GM19463 (cell line): Measurements from ENCODE around the gene PPIE.
"Not testable (repeated sequence)": the region's sequence is repeated elsewhere in the genome, so short reads cannot be mapped to it uniquely, and the experiment has no call there.

Source experiments
- ATAC-seq: cut with Tn5 transposase; IDR thresholded peaks from one replicate; pipeline ENCODE4 v1.9.1; 2021; ENCODE audit warnings: mild to moderate bottlenecking, moderate library complexity; ENCODE audit not compliant: unreplicated experiment

The PPIE gene

GRCh38 chr1:39776886-39777285, 38.2 kb downstream of the PPIE start:
- ATAC-seq: no peak

DNA sequence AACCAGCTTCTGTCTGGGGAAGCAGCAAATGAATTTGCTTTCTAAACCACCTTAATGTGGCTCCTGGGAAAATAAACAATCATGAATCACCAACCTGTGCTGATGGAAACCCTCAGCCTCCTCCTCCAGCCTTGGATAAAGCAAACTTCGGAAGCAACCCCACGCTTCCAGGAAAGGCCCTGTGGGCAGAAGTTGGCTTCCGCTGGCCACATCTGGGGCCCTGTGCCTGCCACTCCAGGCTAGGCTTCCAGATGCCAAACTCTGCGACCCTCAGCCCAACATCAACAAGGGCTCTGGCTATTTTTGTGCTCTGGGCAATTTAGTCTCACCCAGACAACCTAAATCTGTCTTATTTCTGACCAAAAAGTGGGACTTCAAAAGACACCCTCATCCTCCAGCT, 38.6 kb downstream of the PPIE start:
- no peak for ATAC-seq

DNA sequence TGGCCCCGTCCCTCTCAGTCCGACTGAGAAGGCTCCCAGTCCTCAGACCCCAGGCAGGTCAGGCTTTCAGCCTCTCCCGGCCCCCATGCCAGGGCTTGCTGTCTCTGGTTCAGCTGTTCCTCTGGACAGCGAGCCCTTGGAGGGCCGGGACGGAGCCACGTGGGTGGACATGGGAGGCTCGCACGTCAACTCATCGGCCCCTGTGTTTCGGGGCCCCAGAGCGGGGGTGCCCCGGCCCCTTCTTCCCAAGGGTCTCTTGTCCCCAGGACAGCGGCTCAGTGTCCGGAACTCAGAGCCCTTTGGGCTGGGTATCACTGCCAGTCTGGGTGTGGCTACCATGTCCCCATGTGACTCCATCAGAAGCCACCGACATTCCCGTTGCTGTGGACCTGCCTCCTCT, 39.2 kb downstream of the PPIE start:
- ATAC-seq: not testable (repeated sequence)

GRCh38 chr1:39778463-39779099, 39.9 kb downstream of the PPIE start:
- ATAC-seq: not testable (repeated sequence)

DNA sequence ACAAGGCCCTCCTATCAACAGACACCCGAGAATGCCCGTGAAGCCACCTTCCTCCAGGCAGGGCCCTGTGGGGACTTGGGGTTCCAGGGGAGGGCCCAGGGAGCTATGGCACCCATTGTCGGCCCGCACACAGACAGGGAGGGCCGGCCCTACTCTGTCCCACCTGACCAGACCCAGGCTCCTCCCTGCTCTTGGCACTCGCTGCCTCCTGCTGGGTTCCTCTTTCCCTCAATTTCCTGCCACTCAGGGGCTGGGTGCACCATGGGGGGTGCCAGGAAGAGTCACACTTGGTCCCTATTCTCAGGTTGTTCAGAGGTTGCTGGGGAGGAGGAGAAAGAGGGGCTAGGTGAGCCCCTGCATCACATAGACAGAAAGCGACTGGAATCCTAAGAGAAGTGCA, 40.5 kb downstream of the PPIE start:
- ATAC-seq: no peak

- no peak for ATAC-seq
These were observed 41.1 kb downstream of the PPIE start for GRCh38 chr1:39779821-39780220.

DNA sequence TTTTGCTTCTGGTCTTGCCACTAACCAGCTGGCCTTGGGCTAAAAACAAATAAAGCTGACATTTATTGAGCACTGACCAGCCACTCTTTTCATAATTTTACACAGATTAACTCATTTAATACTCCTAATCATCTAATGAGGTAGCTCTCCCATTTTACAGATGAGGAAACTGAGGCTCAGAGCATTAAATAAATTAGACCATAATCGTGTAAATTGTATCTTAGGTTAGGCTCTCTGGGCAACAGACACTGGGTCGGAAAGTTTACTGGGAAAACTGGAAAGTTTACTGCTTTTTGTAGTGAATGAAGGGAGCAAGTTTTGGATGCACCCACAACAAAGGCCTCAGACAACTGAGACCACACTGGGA, 42.6 kb downstream of the PPIE start:
- ATAC-seq: no peak

DNA sequence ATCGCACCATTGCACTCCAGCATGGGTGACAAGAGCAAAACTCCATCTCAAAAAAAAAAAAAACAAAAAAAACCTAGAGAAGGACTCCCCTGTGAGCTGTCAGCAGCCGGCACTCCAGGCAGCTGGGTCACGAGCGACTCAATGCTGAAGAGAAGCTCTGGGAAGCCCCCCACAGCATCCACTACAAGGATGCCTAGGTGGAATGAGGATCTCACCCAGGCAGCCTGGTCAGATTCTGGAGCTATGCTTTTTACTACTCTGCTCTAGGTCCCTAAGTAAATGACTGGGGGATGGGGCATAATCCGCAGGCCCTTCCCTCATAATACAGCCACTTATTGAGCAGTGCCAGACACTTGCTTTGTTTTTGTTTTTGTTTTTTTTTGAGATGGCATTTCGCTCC, 43.4 kb downstream of the PPIE start:
- ATAC-seq: no peak

DNA sequence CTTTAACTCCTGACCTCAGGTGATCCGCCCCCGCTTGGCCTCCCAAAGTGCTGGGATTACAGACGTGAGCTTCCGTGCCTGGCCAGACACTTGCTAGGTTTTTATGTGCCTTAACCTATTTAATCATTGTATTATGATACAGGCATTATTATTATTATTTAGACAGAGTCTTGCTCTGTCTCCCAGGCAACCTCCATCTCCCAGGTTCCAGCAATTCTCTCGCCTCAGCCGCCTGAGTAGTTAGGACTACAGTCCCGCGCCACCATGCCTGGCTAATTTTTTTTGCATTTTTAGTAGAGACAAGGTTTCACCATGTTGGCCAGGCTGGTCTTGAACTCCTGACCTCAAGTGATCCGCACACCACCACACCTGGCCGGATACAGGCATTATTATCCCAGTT, 44.0 kb downstream of the PPIE start:
- not testable (repeated sequence) for ATAC-seq

DNA sequence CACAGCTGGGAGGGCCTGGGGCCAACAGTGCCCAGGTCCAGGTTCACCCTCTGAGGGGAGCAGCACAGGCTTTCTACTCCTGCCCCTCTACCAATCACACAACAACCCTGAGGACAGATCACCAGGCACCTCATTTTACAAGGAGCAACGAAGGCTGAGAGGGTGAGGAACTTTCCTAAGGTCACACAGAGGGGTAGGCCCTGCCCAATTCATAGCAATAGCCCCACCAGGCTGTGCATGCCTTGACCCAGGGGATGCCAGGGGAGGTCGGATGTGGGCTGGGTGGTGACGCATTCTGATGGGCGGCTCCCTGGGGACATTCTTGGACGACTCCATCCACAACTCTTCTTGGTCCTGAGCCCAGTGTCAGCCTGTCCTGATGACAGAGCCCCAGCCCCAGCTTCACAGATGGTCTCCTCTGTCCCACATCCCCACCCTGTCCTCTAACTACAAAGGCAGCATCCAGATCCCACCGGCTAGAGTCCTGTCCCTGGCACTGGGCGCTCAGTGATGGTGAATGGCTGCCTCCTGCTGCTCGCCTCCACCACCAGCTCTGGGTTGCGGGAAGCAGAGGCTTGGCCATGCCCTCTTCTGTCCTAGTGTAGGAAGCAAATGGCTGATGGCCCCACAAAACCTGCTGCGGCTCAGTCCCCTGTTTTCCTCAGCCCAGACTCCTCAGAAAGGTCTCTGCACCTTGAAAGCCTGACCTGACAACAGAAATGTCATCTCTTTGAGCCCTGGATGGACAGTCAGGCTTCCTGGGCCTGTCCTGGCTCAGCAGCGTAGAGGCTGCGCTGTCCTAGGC, 47.8 kb downstream of the PPIE start:
- ATAC-seq: not testable (repeated sequence)

DNA sequence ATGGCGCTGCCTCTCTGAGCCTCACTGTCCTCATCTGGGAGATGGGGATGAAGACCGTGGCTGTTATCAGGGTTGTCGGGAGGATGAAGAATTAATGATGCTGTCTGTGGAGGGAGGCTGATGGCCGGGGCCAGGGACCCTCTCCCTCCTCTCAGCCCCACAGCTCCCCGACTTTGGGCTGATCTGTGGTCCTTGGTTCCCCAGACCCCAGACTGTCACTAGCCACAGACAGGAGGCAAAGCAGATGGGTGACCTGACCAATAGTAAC, 48.4 kb downstream of the PPIE start:
- ATAC-seq: not testable (repeated sequence)

DNA sequence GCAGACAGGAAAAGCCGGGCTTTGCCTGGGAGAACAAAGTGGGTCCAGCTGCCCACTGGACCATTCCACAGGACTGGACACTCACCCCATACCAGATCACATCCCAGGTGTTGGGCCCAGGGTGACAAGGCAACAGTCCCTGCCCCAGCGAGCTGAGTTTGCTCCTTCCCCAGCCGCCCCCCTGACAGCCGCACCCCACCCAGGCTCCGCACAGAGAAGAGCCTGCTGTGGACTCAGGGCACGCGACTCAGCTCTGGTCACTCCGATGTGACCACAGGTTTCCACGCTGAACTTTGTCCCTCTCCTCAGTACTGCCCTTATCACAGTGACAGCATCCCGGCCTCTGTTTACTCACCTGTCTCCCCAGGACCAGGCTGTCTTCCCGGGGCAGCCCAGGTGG, 48.8 kb downstream of the PPIE start:
- ATAC-seq: no peak

- ATAC-seq: not testable (repeated sequence)
These were observed 49.3 kb downstream of the PPIE start for GRCh38 chr1:39787964-39788363.

- ATAC-seq: peak; percentile 13
These were observed 49.7 kb downstream of the PPIE start for GRCh38 chr1:39788426-39788757.

DNA sequence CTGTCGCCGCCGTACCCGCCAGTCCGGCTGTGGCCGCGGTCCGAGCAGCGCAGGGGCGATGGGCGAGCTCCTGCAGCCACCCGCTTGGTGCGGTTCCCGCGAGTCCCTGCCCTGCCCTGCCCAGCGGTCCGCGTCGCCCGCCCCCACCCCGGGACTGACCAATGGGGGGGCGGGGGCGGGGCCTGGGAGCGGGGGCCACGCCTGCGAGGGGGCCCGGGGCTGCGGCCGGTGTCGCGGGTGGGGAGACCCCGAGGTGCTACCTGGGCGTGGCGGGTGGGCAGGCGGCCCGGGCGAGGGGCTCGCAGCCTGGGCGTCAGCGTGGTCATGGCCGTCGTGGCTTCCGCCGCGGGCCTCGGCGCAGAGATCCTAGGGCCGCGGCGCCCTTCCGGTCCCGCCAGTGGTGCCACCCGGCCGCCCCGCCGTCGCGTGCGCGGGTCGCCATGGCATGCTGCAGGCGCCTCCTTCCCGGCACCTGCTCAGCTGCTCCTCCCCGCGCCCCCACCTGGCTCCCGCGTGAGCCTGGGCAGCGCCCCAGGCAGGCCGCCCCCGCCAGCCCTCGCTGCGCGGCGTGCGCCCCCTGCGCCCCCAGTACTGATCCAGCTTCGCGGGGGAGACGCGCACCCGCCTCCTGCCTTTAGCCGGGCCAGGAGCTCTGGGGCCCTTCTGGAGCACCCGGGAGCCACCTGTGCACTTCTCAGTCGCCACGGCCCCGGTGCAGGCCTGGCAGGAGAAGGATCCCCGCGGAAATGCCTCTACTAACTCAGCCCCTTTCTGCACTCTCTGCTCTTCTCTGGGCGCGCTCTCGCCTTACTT, 50.3 kb downstream of the PPIE start, which contains the start of gene BMP8B:
Gene BMP8B, minus strand, starts transcription at position 108 of the 813 bp plus-strand sequence. CDS start 380 bp downstream, outside the sequence.
- ATAC-seq: peak; percentile 77

DNA sequence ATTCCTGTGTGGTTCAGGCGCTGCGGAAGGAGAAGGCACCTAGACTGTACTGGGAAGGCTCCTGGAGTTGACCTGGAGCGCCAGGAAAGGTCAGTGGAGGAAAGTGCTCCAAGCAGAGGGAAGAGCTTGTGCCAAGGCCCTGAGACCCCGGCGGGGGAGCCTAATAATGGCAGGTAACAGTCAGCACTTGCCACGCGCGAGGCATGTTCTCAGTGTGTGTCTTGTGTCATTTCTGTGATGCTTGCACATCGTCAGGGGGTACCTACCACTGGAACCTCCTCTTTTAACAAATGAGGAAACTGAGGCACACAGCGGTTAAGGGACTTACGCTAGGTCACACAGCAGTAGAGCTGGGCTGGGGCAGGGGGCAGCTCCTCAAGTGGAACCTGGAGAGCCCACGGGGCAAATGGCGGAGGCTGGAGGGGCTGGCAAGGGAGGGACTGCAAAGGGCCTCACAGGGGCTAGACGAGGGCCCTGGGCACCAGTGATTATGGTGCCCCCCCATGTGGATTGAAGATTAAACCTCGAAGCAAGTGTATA, 51.0 kb downstream of the PPIE start:
- ATAC-seq: no peak

DNA sequence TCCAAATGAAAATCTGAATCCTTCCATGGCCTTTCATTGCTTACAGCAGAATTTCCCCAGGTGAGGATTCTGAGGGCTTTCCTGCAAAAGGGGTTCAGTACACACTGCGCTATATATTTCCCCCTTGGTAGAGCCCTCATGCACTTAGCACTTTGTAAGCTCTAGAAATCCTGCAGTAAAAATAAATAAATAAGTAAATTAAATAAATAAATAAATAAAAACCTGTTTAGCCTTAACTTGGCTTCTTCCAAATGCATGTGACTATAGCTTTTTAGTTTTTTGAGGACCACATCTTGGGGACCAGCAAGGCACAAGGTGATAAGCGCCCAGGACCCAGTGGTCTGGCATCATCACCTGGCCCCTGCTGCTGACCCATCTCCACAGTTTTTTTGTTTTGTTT, 53.2 kb downstream of the PPIE start:
- ATAC-seq: no peak

GRCh38 chr1:39795651-39796050, 57.0 kb downstream of the PPIE start:
- no peak for ATAC-seq

DNA sequence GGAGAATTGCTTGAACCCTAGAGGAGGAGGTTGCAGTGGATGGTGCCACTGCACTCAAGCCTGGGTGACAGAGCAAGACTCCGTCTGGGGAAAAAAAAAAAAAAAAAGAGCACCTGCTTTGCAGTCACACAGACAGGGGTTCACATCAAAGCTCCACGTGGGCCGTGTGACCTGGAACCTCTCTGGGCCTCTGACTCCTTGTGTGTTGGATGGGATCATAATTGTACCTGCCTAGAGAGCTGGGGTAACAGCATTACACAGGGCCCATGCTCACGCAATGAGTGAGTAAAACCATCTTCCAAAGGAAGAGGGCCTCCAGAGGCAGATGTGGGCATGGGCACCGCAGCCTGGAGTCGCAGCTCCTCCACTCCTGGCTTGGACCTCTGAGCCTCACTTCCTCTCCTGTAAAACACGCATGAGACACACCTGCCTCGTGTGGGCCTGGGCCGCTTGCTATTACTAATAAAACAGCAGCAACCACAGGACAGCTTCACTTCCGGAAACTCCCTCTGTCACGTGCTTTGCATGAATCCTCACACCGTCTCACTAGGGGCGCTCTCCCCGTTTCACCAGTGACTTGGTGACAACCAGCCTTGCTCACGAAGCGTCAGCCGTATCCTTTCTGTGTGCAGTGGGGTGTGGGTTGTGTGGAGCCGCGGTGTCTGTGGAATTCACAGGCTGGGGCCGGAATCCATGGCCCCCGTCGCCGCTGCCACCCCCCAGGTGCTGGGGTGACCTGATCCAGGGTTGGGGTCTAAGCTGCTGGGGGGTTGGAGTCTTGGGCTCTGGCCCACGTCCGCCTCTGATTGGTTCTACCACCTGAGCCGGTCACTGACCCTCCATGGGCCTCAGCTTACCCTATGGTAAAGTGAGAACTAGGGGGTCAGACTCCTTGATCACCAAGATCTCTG, 60.4 kb downstream of the PPIE start:
- ATAC-seq: peak; percentile 92

DNA sequence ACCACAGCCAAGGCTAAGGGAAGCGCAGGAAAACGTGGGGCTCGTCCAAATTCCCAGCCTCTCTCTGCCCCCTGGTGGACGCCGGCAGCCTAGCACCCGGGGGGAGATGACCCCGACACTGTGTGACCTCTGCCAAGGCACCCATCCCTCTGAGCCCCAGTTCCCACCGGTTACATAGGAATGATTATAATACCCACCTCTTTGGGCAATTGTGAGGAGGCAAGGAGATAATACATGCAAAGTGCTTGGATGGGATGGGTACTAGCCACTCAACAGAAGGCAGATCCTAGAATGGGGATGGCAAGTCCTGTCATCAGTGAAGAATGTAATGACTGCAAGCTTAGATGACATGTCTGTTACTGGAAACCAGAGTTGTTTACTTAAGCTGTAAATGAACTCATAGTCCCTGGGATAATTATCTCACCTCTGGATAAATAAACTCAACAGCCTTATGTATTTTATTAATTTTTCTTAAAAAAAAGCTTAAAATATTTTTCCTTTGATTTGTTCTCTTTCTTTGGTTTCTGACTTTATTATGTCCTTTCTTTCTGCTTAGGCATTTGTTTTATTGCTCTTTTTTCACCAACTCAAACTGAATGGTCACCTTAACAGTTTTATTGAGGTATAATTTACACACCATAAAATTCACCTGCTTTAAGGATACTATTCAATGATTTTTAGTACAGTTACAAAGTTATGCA, 61.2 kb downstream of the PPIE start:
- peak; percentile 55 for ATAC-seq
